HG02571 (cell line): ENCODE data around the gene HEBP2.
"Not testable (repeated sequence)": the region's sequence is repeated elsewhere in the genome, so short reads cannot be mapped to it uniquely, and the experiment has no call there.

ENCODE experiments used
- ATAC-seq: cut with Tn5 transposase; IDR thresholded peaks from one replicate; pipeline ENCODE4 v1.9.1; 2021; ENCODE audit warnings: mild to moderate bottlenecking, moderate library complexity; ENCODE audit not compliant: unreplicated experiment

Gene HEBP2

DNA sequence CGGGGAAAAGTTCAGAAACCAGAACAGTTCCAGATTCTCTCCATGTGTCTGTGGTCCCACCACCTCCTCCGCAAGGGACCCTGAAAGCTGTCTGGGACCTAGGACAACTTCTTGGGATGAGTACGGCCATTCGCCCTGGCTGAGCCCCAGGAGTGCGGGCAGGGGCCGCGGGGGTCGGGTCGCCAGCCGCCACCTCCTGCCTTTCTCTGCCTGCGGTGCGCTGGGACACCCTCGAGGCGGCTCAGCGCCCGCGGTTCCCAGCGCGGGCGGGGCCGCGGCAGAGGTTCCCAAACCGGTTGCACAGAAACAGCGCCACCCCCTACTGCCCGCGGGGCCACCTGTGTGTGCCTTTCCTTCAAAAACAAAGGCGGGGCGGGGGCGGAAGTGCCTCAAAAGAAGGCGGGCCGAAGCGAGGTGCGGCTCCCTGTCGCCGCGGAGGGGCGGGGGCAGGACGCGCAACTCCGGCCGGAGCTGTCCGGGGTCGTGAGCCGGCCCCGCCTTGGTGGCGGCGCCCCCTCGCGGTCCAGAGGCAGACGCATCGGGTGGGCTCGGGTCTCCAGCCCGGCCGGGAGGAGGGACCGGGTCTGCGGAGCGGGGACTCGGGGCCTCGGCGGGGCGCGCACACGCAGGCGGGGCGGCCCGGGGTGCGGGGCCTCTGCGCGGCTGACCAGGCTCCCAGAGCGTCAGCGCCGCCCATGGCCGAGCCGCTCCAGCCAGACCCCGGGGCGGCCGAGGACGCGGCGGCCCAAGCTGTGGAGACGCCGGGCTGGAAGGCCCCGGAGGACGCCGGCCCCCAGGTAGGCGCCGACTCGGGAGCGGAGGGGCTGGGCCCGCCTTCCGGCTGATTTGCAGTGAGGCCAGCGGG is at the start of gene HEBP2:
HEBP2 (plus strand) TSS at position 423 of the 865 bp plus-strand sequence; CDS start at position 696, 273 bp downstream.
- ATAC-seq: peak; percentile 91

- no peak for ATAC-seq
Measured at GRCh38 chr6:138357928-138358327, 46.1 kb upstream of the HEBP2 start.

- not testable (repeated sequence) for ATAC-seq
Measured at GRCh38 chr6:138368684-138369083, 35.3 kb upstream of the HEBP2 start.

DNA sequence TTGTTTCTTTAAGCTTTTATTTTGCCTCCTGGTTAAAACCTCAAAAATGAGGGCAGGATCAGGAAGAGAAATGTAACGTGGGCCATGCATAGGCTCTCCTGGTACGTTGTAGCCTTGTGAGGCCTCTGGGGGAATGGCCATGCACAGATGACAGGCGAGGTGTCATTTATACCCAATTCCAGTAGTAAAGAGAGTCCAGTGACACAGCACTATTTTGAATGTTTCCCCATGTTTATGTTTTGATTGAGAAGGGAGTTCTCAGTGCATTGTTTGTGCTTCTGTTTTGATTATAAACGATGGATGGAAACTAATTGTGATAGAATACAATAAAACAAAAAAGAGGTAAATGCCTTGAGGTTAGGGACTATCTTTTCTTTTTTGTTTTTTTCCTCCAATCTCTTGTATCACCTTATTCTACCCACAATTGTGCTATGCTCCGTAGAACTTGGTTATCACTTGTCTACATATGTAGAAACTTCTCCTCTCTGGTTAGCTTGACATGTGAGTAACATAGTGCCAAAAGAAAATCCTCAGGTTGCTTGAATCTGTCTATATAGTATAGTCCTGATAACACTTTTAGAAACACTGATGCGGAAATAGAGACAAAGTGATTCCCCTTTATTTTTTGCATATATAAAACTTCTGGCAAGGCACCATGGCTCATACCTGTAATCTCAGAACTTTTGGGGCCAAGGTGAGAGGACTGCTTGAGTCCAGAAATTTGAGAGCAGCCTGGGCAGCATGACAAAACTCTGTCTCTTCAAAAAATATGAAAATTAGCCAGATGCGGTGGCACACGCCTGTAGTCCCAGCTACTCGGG is 33.2 kb upstream of the HEBP2 start:
- no peak for ATAC-seq

- no peak for ATAC-seq
Measured at GRCh38 chr6:138371452-138371711, 32.6 kb upstream of the HEBP2 start.

DNA sequence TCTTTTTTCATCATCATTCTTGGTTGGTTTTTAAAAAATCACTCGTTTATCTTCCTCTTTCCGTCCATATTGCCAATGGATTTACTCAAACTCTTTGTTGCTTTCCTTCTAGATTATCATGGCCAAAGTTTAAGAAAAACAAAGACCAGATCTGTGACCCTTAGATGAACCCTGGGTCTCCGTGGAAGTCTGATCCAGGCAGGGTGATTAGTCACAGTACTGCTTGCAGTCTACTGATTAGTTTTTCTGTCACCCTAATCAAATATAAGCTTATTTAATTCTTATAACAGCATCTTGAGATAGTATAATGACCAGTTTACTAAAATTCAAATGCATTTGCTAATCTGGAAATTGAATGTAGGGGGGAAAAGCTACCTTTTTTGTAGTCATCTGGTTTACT is 32.3 kb upstream of the HEBP2 start:
- no peak for ATAC-seq

- no peak for ATAC-seq
Measured at GRCh38 chr6:138372711-138373463, 31.1 kb upstream of the HEBP2 start.

GRCh38 chr6:138374230-138374629 is 29.8 kb upstream of the HEBP2 start:
- no peak for ATAC-seq

- no peak for ATAC-seq
Measured at GRCh38 chr6:138374815-138375214, 29.2 kb upstream of the HEBP2 start.

GRCh38 chr6:138377042-138377441 is 27.0 kb upstream of the HEBP2 start:
- ATAC-seq: no peak

- ATAC-seq: no peak
Measured at GRCh38 chr6:138377844-138378243, 26.2 kb upstream of the HEBP2 start, which contains the start of gene SMIM28. SMIM28 (plus strand) TSS chr6:138377905; CDS start chr6:138378073, 168 bp downstream.

GRCh38 chr6:138378463-138378862 is 25.6 kb upstream of the HEBP2 start:
- ATAC-seq: no peak

DNA sequence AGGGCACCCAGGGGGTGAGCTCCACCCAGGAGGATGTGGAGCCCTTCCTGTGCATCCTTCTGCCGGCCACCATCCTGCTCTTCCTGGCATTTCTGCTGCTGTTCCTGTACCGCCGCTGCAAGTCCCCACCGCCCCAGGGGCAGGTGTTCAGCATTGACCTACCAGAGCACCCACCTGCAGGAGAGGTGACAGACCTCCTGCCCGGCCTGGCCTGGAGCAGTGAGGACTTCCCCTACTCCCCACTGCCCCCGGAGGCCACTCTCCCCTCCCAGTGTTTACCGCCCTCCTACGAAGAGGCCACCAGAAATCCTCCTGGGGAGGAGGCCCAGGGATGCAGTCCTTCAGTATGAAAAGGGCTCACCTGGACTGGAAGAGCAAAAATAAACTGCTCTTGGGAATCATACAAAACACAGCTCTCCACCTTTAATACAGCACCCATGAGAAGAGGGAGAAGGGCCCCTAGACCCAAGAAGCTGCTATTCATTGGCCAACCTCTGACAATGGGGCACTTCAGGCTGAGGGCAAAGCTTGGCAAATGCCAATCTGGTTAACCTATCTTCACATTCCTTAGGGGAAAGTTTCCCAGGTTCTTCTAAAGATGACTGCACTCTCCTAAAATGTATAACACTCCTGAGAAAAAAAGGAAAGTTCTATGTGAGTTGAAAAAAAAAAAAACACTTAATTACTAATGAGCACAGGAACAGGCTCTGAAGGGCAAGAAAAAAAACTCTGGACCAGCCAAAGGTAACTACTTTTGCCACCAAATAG is 21.3 kb upstream of the HEBP2 start:
- no peak for ATAC-seq

- ATAC-seq: no peak
Measured at GRCh38 chr6:138383776-138384175, 20.2 kb upstream of the HEBP2 start.

- ATAC-seq: no peak
Measured at GRCh38 chr6:138386897-138387296, 17.1 kb upstream of the HEBP2 start.

DNA sequence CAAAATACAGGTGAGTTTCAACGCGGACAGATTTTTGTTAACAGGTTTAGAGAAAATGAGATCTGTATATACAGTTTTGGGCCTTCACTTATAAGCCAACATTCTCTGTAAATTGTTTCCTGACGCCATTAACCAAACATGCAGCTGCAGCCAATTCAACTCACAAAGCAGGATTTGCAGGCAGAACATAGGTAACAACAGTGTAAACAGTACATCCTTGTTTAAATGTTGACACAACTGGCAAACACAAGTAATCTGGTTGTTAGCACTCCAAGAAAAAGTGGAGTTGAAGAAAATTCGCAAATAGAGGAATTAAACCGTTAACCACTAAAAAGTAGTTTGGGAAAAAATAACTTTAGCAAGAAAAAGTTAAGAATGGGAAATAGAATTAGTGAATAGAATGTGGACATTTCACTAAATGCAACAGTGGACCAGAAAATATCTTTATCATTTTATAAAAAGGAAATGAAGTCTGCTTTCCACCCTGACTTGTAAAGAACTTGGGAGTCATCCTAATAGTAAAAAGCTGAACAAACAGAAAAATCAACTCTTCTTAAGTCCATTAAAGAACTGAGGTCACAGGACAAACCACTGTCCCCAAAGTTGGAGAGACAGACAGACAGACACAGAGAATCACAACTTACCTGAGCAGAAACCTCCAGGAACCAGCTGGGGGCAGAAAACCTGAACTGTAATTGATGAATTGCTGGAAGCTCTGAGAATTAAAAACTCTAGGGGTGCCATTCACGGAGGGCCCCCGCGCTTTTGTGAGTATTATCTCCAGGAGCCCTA is 16.2 kb upstream of the HEBP2 start:
- no peak for ATAC-seq

DNA sequence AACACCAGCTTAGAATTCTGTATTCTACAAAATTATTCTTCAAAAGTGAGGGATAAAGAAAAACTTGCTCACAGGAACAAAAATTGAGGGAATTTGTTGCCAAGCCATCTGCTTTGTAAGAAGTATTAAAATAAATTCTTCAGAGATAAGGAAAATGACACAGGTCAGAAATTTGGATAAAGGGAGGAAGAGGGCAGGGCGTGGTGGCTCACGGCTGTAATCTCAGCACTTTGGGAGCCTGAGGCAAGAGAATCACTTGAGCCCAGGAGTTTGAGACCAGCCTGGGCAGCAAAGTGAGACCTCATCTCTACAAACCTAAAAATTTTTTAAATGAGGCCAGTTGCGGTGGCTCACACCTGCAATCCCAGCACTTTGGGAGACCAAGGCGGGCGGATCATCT is 14.5 kb upstream of the HEBP2 start:
- no peak for ATAC-seq

GRCh38 chr6:138393871-138394783 is 9.9 kb upstream of the HEBP2 start:
- no peak for ATAC-seq

DNA sequence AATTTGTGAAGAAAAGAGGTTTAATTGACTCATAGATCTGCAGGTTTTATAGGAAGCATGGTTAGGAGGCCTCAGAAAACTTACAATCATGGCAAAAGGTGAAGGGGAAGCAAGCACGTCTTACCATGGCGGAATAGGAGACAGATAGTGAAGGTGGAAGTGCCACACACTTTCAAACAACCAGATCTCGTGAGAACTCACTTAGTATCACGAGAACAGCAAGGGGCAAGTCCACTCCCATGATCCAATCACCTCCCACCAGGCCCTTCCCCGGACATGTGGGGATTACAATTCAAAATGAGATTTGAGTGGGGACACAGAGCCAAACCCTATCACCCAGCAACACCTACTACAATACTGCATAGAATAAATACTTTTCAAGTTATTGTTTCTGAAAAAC is 7.3 kb upstream of the HEBP2 start:
- no peak for ATAC-seq
